Measurements from ENCODE around the gene PITPNM3.

GRCh38 chr17:6508016-6508415, 48.3 kb downstream of the PITPNM3 start:
- no peak for TF ChIP-seq POLR2A (IDR thresholded peaks at IDR 0.05; ENCODE audit: low read depth, low read length)
- TF ChIP-seq POLR2AphosphoS5 (IDR thresholded peaks at IDR 0.05; ENCODE audit: low read depth, low read length): no peak
- TF ChIP-seq TAF1 (IDR thresholded peaks at IDR 0.05; ENCODE audit: borderline replicate concordance, low read depth, low read length): no peak

All from GM12892 (cell line).